GM12865 (cell line): ENCODE results near the gene LRRC3B.

Source experiments
- DNase-seq: peaks from one replicate; pipeline ENCODE4 v3.0.0; 2010; ENCODE audit warnings: low read depth
- H3K4me3 ChIP-seq: 2 replicates; pipeline ENCODE4 v1.5.1; 2011; ENCODE audit warnings: mild to moderate bottlenecking, low read depth, low read length, control low read depth
- CTCF ChIP-seq: IDR thresholded peaks from 2 replicates; pipeline ENCODE4 v1.5.1; 2011; ENCODE audit warnings: low read length, control low read depth, low read depth, inconsistent platforms; ENCODE audit not compliant: insufficient read depth; ENCODE audit errors: missing control alignments

The LRRC3B gene

GRCh38 chr3:26648461-26648860, 25.9 kb downstream of the LRRC3B start:
- no peak overlapping the region for H3K4me3 ChIP-seq
- DNase-seq, result no peak
- no peak for TF ChIP-seq CTCF

- DNase-seq, result no peak
- TF ChIP-seq CTCF, result no peak
- no peak overlapping the region for H3K4me3 ChIP-seq
Measured at GRCh38 chr3:26652164-26652563, 29.6 kb downstream of the LRRC3B start.

- no peak for TF ChIP-seq CTCF
- H3K4me3 ChIP-seq, result no peak overlapping the region
- DNase-seq, result no peak
Measured at GRCh38 chr3:26653811-26654425, 31.3 kb downstream of the LRRC3B start.

- no peak for TF ChIP-seq CTCF
- no peak overlapping the region for H3K4me3 ChIP-seq
- DNase-seq, result no peak
Measured at GRCh38 chr3:26655231-26655630, 32.7 kb downstream of the LRRC3B start.

GRCh38 chr3:26657348-26657976, 34.9 kb downstream of the LRRC3B start:
- no peak for DNase-seq
- no peak overlapping the region for H3K4me3 ChIP-seq
- no peak for TF ChIP-seq CTCF

GRCh38 chr3:26668171-26668570, 45.6 kb downstream of the LRRC3B start:
- no peak overlapping the region for H3K4me3 ChIP-seq
- no peak for DNase-seq
- no peak for TF ChIP-seq CTCF

- no peak for TF ChIP-seq CTCF
- H3K4me3 ChIP-seq, result no peak overlapping the region
- no peak for DNase-seq
Measured at GRCh38 chr3:26668696-26669095, 46.1 kb downstream of the LRRC3B start.
